Mammary epithelial cell (primary cell): ENCODE data around the gene CLEC4M.

Experiments
- CTCF ChIP-seq, 2 donors: IDR thresholded peaks in 1 of 2; conservative IDR thresholded peaks in 1 of 2; 2 replicates each; pipeline ENCODE4 v1.5.1; 2011 to 2012; ENCODE audit warnings: inconsistent platforms in 2 of 2, low read length in 2 of 2, mild to moderate bottlenecking in 2 of 2, control low read depth in 1 of 2, low read depth in 1 of 2; ENCODE audit not compliant: insufficient read depth in 1 of 2; ENCODE audit errors: extremely low read depth in 1 of 2
- EZH2 ChIP-seq: IDR thresholded peaks from 2 replicates; pipeline ENCODE4 v1.6.1; 2012; ENCODE audit warnings: low read length, inconsistent platforms, borderline replicate concordance

GRCh38 chr19:7787602-7788177 is 24.6 kb downstream of the CLEC4M start:
- TF ChIP-seq CTCF (conservative IDR thresholded peaks at IDR 0.05 in 1 of 2, IDR thresholded peaks at IDR 0.05 in 1 of 2; ENCODE audit: extremely low read depth in 1 of 2, insufficient read depth in 1 of 2, low read depth in 1 of 2, low read length in 2 of 2) (no peak), EZH2 (no peak)
